ENCODE data around the gene WWOX.

The WWOX gene

DNA sequence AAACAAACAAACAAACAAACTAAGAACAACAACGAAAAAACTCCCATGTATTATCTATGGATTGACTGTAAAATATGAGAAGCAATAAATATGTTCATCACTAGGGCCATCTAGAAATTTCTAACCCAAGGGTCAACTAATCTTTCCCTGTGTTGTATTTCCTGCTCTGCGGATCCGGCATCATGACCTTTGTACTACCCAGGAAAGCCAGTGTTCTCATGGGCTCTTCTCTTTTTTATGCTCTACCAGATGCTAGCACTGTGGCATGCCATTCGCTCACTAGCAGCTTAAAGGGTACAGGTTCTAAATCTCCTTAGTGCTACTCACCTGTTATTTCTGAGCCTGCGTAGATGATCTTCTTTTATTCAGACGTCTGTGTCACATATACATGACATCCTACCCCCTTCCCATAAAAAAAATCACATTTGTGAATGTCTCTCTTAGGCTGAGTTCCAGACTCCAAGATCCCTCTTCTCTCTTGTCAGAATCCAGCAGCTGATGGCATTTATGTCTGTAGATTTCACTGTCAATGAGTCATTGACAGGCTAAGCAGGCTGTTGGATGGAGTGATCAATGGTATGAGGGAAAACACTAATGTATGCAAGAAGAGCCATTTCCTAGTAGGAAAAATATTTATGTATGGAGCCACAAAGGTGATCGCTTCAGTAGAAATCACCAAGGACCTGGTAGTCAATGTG lies 100.0 kb downstream of the WWOX start:
- no peak for DNase-seq

- no peak for DNase-seq
Measured at GRCh38 chr16:78200023-78200389, 100.6 kb downstream of the WWOX start.

- no peak for DNase-seq
Measured at GRCh38 chr16:78200623-78201096, 101.2 kb downstream of the WWOX start.

- no peak for DNase-seq
Measured at GRCh38 chr16:78205506-78205905, 106.1 kb downstream of the WWOX start.

DNA sequence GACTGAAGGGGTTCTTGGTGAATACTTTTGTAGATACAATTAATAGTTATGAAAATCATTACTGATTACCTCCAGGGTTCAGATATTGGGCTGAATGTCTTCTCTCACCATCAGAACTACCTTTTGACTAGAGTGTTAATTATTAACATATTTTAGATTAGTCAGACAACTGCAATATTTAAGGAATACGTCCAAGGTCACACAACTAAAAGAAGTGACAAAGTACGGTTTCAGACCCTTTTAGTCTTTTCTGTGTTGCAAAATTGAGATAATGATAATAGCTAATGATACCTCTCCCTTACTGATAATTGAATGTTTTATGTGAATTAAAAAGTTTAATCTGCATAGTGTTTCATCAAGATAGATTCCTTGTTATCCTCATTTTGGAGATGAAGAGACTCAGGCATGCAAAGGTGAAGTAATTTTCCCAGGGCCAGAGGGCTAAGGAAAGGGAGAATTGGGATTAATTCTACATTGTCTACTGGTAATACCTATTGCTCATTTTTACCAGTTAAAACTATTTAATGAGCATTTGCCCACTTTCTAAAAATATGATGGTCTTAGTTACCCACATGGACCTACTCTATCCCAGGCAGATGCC lies 107.3 kb downstream of the WWOX start:
- no peak for DNase-seq

- DNase-seq: no peak
Measured at GRCh38 chr16:78209951-78210661, 110.7 kb downstream of the WWOX start.

DNA sequence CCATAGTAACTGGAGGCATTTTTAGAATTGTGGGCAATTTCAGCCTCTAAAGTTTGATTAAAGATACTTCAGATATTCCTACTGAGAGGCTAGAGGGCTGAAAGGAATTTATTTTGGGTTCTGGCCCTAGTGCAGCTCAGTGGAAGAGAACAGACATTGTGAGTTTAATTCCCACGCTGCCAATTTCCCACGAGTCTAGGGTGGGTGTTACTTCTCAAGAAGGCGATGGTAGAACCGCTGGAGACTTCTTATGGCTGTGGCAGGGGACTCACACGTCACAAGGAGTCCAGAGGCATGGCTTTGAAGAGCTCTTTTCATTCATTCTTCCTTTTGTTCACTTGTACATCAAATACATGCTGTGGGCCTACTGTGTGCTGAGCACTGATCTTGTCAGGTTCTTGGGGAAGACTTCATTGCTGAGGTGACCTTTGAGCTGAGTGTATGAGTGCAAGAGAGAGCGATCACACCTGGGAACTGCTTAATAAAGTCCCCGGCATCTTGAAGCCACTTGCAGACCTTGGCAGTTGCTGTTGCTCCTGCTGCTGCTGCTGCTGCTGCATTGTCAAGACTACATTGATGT lies 111.7 kb downstream of the WWOX start:
- DNase-seq: no peak

DNA sequence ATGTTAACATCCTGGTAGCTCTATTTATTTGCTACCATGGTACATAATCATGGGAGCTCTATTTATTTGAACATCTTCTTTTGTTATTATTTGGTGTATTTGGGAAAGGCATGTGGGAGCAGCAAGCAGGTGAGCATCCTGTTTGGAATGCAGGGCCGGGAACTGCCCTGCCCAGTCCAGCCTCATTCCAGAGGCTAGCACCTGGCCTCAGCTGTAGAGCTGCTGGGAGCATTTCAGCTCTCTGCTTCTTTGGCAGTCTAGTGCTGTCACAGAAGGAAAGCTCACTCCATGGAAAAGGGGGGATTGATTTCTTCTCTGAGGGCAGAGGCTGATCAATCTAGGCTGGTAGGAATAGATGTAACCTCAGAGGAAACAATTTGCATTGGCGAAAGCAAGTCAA lies 112.5 kb downstream of the WWOX start:
- no peak for DNase-seq

GRCh38 chr16:78212674-78213073 lies 113.2 kb downstream of the WWOX start:
- DNase-seq: no peak

DNA sequence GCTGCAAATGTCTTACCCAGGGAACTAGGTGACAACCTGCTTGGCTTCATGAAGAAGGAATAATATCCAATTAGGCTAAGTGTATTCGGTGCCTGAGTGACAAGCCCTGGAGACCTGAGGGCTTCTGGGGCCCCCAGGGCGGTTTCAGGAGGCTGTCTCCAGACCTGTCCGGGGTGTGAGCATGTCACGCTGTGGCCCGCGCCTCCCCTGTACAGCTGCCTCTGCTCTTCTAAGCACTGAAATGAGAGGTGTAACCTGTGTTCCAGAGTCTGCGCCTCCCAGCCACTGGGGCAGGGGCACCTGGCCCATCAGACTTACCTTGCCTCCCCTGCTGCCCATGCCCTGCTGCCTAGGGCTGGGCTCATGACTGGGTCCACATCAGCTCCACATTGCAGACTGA lies 114.3 kb downstream of the WWOX start:
- peak; percentile 17 for DNase-seq

- DNase-seq: no peak
Measured at GRCh38 chr16:78215222-78215621, 115.8 kb downstream of the WWOX start.

- no peak for DNase-seq
Measured at GRCh38 chr16:78216166-78216745, 116.8 kb downstream of the WWOX start.

DNA sequence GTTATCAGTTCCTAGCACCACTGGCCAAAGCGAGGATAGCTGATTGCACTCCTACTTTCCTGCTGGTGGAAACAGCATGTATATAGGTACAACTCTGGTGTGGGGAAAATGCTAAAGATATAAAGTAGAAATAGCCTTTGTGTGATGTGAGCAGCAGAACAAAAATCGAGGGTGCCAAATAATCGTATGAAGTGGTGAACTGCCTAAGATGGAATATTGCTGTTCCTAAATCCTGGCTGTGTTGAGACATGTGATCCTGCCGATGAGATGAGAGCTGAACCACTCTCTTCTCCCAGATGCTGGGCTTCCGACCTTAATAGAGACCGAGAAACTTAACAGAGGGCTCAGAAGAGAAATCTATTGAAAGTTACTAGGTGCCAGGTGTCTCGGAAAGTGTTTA lies 117.8 kb downstream of the WWOX start:
- no peak for DNase-seq

GRCh38 chr16:78218279-78218678 lies 118.8 kb downstream of the WWOX start:
- no peak for DNase-seq

DNA sequence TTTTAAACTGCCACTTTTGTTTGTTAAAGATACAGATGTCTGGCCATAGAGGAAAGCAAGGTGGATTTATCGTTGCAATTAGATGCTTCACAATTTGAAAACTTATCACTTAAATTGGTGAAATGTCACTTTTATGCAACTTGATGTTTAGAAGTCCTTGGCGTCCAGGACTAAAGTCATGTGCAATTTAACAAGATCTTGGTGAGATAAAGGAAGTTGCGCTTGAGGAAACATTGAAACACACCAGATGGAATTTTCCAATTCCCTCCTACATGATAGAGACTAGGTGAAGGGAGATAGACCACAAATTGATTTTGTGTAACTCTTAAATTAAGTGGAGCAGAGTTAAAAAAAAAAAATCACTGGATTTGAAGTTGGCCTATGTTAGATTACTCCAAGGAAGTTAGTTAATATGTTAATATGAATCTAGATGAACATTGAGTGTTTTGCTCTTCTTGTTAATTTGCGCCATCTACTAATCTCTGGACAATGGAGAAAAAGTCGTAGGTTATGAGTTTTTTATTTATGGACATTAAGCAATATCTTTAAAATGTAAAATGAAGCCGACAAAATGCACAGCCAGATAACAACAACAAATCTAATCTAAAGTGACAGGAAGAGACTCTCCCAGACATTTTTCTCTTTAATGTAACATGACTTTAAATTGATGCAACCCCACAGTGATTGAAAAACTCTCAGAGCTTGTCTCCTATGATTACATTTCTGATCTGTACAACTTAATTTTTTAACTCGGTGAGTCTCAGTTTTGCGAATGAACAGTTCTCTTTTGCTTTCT lies 119.6 kb downstream of the WWOX start:
- no peak for DNase-seq

DNA sequence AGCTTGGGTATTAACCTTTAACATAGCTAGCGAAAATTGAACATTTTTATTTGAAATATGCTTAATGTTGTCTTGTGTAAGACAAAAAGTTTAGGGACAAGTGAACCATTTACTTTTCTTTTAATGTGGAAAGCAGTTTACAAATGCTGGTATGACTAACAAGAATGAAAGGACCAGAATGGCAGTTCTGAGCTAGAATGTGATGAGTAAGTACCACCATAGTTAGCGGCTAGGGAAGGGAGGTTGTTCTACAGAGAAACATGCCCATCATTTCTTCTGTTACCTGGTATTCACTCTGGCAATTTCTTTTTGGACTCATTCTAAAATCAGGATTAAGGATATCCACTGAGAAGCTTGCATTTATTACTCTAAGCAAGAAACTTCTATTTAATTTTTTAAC lies 121.1 kb downstream of the WWOX start:
- DNase-seq: no peak

DNA sequence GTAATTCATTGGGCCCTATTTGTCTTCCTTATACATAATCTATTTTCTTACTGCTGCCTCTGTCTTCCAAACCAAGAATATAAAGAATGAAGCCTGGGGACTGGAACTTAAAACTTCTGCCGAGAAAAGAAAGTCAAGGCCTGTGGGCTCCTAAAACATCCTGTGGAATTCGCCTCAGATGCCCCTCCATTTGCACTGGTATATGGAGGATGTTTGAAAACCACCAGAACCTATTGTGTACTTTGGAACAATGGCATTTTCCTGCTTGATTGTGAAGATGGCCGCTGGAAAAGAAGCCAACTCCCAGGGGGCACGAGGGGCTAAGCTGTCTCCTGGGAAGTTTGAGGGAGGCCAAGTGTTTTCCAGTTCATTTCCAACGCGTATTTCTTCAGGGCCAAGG lies 122.4 kb downstream of the WWOX start:
- DNase-seq: no peak

DNA sequence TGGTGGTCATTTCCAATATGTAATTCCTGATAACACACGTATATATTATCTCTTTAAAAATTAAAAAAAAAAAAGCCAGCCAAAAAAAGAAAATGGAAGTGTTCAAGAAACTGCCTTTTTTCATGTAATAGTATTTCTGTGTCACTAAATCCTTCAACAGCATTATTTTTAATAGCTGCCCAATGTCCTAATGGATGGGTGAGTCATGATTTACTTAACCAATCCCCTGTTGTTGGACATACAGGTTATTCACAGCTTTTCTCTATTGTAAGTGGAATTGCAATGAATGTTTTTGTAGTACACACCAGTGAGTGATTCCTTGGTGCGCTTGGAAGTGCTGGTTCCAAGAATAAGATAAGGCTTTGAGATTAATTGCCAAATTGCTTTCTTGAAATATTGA lies 124.9 kb downstream of the WWOX start:
- DNase-seq: no peak

DNA sequence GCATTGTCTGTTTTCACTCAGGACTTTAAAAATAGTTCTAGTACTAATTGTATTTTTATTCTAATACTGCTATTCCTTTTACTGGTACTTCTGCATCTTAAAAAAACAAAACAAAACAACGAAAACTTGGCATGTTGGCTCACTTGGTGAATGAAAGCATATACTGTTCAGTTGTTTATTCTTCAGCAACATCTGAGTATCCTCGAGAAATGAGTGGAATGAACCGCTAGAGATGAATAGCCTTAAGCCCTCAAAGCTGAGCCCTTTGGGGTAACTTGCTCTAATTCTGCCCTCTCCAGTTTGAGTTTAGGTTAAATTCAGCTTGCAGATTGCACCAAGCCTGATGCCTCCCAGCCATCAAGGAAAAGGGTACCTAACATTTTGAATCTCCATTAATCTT lies 126.5 kb downstream of the WWOX start:
- DNase-seq: no peak

DNA sequence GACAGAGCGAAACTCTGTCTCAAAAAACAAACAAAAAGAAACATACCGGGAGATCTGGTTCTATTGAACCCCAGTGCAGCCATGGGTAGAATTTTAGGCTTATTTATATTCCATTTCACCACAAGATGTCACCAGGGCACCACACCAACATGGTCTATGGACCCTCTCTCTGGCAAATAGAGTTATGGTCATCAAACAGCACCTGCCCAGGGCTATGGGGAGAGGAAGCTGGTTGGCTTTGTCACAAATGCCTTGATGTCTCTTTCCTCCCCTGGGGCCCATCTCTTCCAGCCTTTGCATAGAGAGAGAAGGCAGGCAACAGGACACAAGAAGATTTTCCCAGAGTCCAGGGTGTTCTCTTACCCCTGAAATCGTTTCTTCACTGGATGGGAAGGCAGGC lies 128.4 kb downstream of the WWOX start:
- DNase-seq: peak; percentile 67

- no peak for DNase-seq
Measured at GRCh38 chr16:78228704-78229103, 129.2 kb downstream of the WWOX start.

DNA sequence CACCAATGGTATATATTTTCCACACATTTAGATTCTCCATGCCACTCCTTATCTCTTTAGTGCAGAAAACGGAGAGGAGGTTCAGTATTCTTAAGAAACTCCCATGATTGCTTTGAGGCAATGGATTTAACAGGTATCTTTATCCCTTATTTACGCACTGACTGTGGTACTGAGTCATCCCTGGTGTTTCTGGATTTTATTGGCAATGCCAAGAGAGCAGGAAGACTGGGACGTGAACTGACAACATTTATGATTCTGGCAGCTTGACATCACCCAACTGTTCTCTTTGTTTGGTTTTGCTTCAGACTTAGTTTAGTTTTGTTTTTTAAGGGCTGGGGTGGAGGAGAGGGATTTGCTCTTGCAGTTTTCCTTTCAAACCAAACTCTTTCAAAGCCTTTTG lies 131.4 kb downstream of the WWOX start:
- no peak for DNase-seq
